Natural killer cell (primary cell): ENCODE data around the gene PLEKHB2. TPM values are rescaled to one million over a fixed set of nuclear protein-coding genes. Genes with fewer than 3 reads are reported as not detected.

Experiments used
- ATAC-seq, 3 donors: fragments of 150-1000 bp in 2 of 3; fragments of 200-7000 bp in 1 of 3; cut with Tn5 transposase; 1 replicate in 1 of 3; 2 replicates in 2 of 3; pipeline ENCODE4 v1.10.0; 2021; ENCODE audit warnings: mild to moderate bottlenecking in 2 of 3, moderate library complexity in 2 of 3
- DNase-seq, 2 donors: peaks; one replicate each; pipeline versions ENCODE4 v3.0.0 to v3.0.0-alpha.2; 2013 to 2021; ENCODE audit warnings: mixed read lengths in 1 of 2
- H3K27ac ChIP-seq: one replicate; pipeline ENCODE4 v1.5.1; 2013; ENCODE audit warnings: mild to moderate bottlenecking, low read length
- H3K27me3 ChIP-seq: one replicate; pipeline ENCODE4 v1.6.1; 2013; ENCODE audit warnings: low read length; ENCODE audit not compliant: control insufficient read depth, insufficient read depth
- H3K36me3 ChIP-seq: one replicate; pipeline ENCODE4 v1.6.1; 2013; ENCODE audit warnings: low read length; ENCODE audit not compliant: control insufficient read depth, insufficient read depth
- H3K4me1 ChIP-seq: one replicate; pipeline ENCODE4 v1.6.1; 2013; ENCODE audit warnings: low read length; ENCODE audit not compliant: control insufficient read depth, insufficient read depth
- H3K4me3 ChIP-seq: one replicate; pipeline ENCODE4 v1.5.1; 2013; ENCODE audit warnings: low read length
- H3K9me3 ChIP-seq: one replicate; pipeline ENCODE4 v1.6.1; 2013; ENCODE audit warnings: low read length; ENCODE audit not compliant: control insufficient read depth, insufficient read depth
- H3K27ac Mint-ChIP-seq, 2 donors: one replicate each; pipeline ENCODE4 v1.8.0; 2022; ENCODE audit warnings: mild to moderate bottlenecking in 2 of 2, mixed read lengths in 2 of 2, moderate library complexity in 1 of 2
- H3K27me3 Mint-ChIP-seq, 2 donors: one replicate each; pipeline ENCODE4 v1.8.0; 2022; ENCODE audit warnings: low read depth in 2 of 2, mixed read lengths in 2 of 2
- H3K36me3 Mint-ChIP-seq: one replicate; pipeline ENCODE4 v1.8.0; 2022; ENCODE audit warnings: mixed read lengths
- H3K4me1 Mint-ChIP-seq, 2 donors: one replicate each; pipeline ENCODE4 v1.8.0; 2022; ENCODE audit warnings: mixed read lengths in 2 of 2
- H3K4me3 Mint-ChIP-seq: one replicate; pipeline ENCODE4 v1.8.0; 2022; ENCODE audit warnings: mild to moderate bottlenecking, moderate library complexity, mixed read lengths
- H3K9me3 Mint-ChIP-seq, 2 donors: one replicate each; pipeline ENCODE4 v1.8.0; 2022; ENCODE audit warnings: mixed read lengths in 2 of 2
- CTCF ChIP-seq: fragments of 200-600 bp; IDR thresholded peaks from one replicate; pipeline ENCODE4 v1.8.0; 2022; ENCODE audit warnings: antibody characterized with exemption
- WGBS: methylation state at CpG from one replicate; pipeline ENCODE4 v1.1.7; 2013; ENCODE audit warnings: missing lambda C conversion rate; ENCODE audit not compliant: insufficient coverage; 5-methylcytosine and 5-hydroxymethylcytosine counted together
- intact Hi-C: fragments of 100-400 bp; cut with micrococcal nuclease; formaldehyde crosslinking; loops from one replicate; pipeline ENCODE4 v1.14.2; 2022
- total RNA-seq, 4 donors: library from RNA; stranded (reverse); fragments of 120-200 nt in 1 of 4; gene quantifications; one replicate each; pipeline versions ENCODE4 v1.2.3 to v1.2.4, GENCODE V29; 2013 to 2022

Gene PLEKHB2
- total RNA-seq, 3 donors from 2014 or later (not counting 1 experiment from before 2014, with no cell fraction given) = 75.6 to 78.7 (median 77.4) TPM

- Mint-ChIP-seq H3K27ac (peak overlapping the region in 1 of 2 donors; percentile 3), H3K36me3 (no peaks in the 10 kb centered on the region), H3K27me3 (no peaks in the 10 kb centered on the region), H3K4me3 (no peak overlapping the region), H3K9me3 (no peaks in the 10 kb centered on the region), H3K4me1 (peaks cover 33 to 39% of the 10 kb centered on the region in 2 donors)
- peaks cover 5% of the 10 kb centered on the region for H3K4me1 ChIP-seq
- H3K9me3 ChIP-seq = no peaks in the 10 kb centered on the region
- no peaks in the 10 kb centered on the region for H3K27me3 ChIP-seq
- intact Hi-C loops = no loop called here
- peaks cover 18% of the 10 kb centered on the region for H3K36me3 ChIP-seq
- ATAC-seq = no peak
- no peak for TF ChIP-seq CTCF
- WGBS = 97% methylated on average over 11 of the region's 12 CpGs
- H3K27ac ChIP-seq = no peak overlapping the region
- H3K4me3 ChIP-seq = no peak overlapping the region
- no peak for DNase-seq
Observed at GRCh38 chr2:131120815-131121317, 15.7 kb downstream of the PLEKHB2 start.

GRCh38 chr2:131121464-131121863 is 16.3 kb downstream of the PLEKHB2 start:
- Mint-ChIP-seq H3K27me3 (no peaks in the 10 kb centered on the region), H3K27ac (no peak overlapping the region), H3K4me1 (peaks cover 33 to 34% of the 10 kb centered on the region in 2 donors), H3K4me3 (no peak overlapping the region), H3K36me3 (no peaks in the 10 kb centered on the region), H3K9me3 (no peaks in the 10 kb centered on the region)
- no peak for DNase-seq
- Histone ChIP-seq H3K4me3 (no peak overlapping the region), H3K36me3 (peaks cover 20% of the 10 kb centered on the region), H3K4me1 (peaks cover 5% of the 10 kb centered on the region), H3K27ac (no peak overlapping the region), H3K9me3 (no peaks in the 10 kb centered on the region), H3K27me3 (no peaks in the 10 kb centered on the region)
- intact Hi-C loops = no loop called here
- no peak for ATAC-seq
- 98% methylated on average over 4 of the region's 4 CpGs for WGBS
- TF ChIP-seq CTCF = no peak

- H3K4me3 ChIP-seq = no peak overlapping the region
- no peaks in the 10 kb centered on the region for H3K27me3 ChIP-seq
- intact Hi-C loops = no loop called here
- H3K4me1 ChIP-seq = peaks cover 5% of the 10 kb centered on the region
- Mint-ChIP-seq H3K27me3 (no peaks in the 10 kb centered on the region), H3K4me1 (peaks cover 32 to 33% of the 10 kb centered on the region in 2 donors), H3K4me3 (no peak overlapping the region), H3K27ac (peak overlapping the region; percentile 21 to 45), H3K36me3 (peaks cover 7% of the 10 kb centered on the region), H3K9me3 (no peaks in the 10 kb centered on the region)
- H3K9me3 ChIP-seq = no peaks in the 10 kb centered on the region
- DNase-seq = no peak
- ATAC-seq = peak; percentile 84 to 95 (median 84)
- H3K36me3 ChIP-seq = peaks cover 28% of the 10 kb centered on the region
- no peak for TF ChIP-seq CTCF
- 85% methylated on average over 4 of the region's 4 CpGs for WGBS
- H3K27ac ChIP-seq = no peak overlapping the region
Observed at GRCh38 chr2:131122496-131122895, 17.4 kb downstream of the PLEKHB2 start.

GRCh38 chr2:131123192-131123591 is 18.1 kb downstream of the PLEKHB2 start:
- DNase-seq (no peak), ATAC-seq (no peak)
- no peak for TF ChIP-seq CTCF
- Histone ChIP-seq H3K27ac (no peak overlapping the region), H3K4me1 (peaks cover 5% of the 10 kb centered on the region), H3K27me3 (no peaks in the 10 kb centered on the region), H3K9me3 (no peaks in the 10 kb centered on the region), H3K4me3 (no peak overlapping the region), H3K36me3 (peaks cover 35% of the 10 kb centered on the region)
- no peaks in the 10 kb centered on the region for H3K27me3 Mint-ChIP-seq
- H3K9me3 Mint-ChIP-seq = no peaks in the 10 kb centered on the region
- H3K27ac Mint-ChIP-seq = peak overlapping the region in 1 of 2 donors; percentile 45
- H3K4me3 Mint-ChIP-seq = no peak overlapping the region
- WGBS = 98% methylated on average over 3 of the region's 3 CpGs
- peaks cover 25 to 29% of the 10 kb centered on the region in 2 donors for H3K4me1 Mint-ChIP-seq
- intact Hi-C loops = no loop called here
- H3K36me3 Mint-ChIP-seq = peaks cover 14% of the 10 kb centered on the region
